Measurements from ENCODE around the gene GABRP.

GABRP gene, protein sequence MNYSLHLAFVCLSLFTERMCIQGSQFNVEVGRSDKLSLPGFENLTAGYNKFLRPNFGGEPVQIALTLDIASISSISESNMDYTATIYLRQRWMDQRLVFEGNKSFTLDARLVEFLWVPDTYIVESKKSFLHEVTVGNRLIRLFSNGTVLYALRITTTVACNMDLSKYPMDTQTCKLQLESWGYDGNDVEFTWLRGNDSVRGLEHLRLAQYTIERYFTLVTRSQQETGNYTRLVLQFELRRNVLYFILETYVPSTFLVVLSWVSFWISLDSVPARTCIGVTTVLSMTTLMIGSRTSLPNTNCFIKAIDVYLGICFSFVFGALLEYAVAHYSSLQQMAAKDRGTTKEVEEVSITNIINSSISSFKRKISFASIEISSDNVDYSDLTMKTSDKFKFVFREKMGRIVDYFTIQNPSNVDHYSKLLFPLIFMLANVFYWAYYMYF

GRCh38 chr5:170783498-170784247, at the start of gene GABRP:
GABRP (plus strand) TSS chr5:170783725; CDS start chr5:170788616, 4,891 bp downstream.
- no peak for TF ChIP-seq CTCF (IDR thresholded peaks at IDR 0.05; ENCODE audit: insufficient read depth, low read depth, low read length, missing control alignments)
- no peak for DNase-seq (ENCODE audit: low read depth)
- no peak within 1 kb of the TSS for H3K4me3 ChIP-seq (ENCODE audit: low read length)

- DNase-seq (ENCODE audit: low read depth): no peak
- TF ChIP-seq CTCF (IDR thresholded peaks at IDR 0.05; ENCODE audit: insufficient read depth, low read depth, low read length, missing control alignments): no peak
- no peak overlapping the region for H3K4me3 ChIP-seq (ENCODE audit: low read length)
Measured at GRCh38 chr5:170736966-170737365, 46.6 kb upstream of the GABRP start.

- DNase-seq (ENCODE audit: low read depth): no peak
- no peak overlapping the region for H3K4me3 ChIP-seq (ENCODE audit: low read length)
- no peak for TF ChIP-seq CTCF (IDR thresholded peaks at IDR 0.05; ENCODE audit: insufficient read depth, low read depth, low read length, missing control alignments)
Measured at GRCh38 chr5:170737591-170737990, 45.9 kb upstream of the GABRP start.

GRCh38 chr5:170738840-170739239, 44.7 kb upstream of the GABRP start:
- no peak for DNase-seq (ENCODE audit: low read depth)
- no peak for TF ChIP-seq CTCF (IDR thresholded peaks at IDR 0.05; ENCODE audit: insufficient read depth, low read depth, low read length, missing control alignments)
- no peak overlapping the region for H3K4me3 ChIP-seq (ENCODE audit: low read length)

DNA sequence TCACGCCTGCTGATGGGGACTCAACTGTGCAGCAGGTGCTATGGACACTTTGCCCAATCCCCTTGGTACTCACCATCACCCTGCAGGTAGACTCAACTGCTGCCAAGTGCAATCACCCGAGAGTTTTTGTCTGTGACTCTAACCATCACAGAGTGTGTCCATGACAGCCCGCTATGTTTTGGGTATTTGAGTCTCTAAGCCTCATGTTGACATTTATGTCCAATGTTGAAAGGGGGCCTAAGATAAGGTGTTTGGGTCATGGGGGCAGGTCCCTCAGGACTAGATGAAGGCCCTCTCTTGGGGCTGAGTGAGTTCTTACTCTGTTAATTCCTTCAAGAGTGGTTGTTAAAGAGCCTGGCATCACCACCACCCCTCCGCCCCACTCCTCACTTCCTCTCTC, 44.1 kb upstream of the GABRP start:
- no peak for TF ChIP-seq CTCF (IDR thresholded peaks at IDR 0.05; ENCODE audit: insufficient read depth, low read depth, low read length, missing control alignments)
- H3K4me3 ChIP-seq (ENCODE audit: low read length): no peak overlapping the region
- DNase-seq (ENCODE audit: low read depth): no peak

GRCh38 chr5:170740551-170741205, 42.8 kb upstream of the GABRP start:
- no peak for TF ChIP-seq CTCF (IDR thresholded peaks at IDR 0.05; ENCODE audit: insufficient read depth, low read depth, low read length, missing control alignments)
- DNase-seq (ENCODE audit: low read depth): no peak
- H3K4me3 ChIP-seq (ENCODE audit: low read length): no peak overlapping the region
